Activated gamma-delta T cell treated with anti-CD3 and anti-CD28 coated beads, Interleukin-2, amount 50 U/mL, for 16 hours (primary cell): ENCODE measurements around the gene USP14.

Experiments
- DNase-seq: peaks from one replicate; pipeline ENCODE4 v3.0.0-alpha.2; 2020; ENCODE audit warnings: low read depth

Gene USP14

DNA sequence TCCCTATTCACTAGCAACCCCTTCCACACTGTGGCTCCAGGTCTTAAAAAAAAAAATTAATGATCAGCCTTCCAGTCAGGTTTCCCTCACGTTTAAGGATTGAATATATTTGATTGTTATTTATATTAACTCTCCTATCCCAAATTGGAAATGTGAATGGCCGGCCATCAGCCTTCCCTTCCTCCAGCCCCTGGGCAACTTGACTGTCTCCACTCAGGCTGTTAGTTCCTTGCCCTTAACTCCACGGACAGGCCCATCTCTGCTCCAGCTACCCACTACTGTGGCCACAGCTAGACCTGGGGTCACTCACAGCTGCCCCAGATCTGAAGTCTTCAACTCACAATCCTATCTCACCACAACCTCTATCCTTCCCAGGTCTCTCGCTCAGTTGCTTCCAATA lies 69.5 kb downstream of the USP14 start:
- no peak for DNase-seq

DNA sequence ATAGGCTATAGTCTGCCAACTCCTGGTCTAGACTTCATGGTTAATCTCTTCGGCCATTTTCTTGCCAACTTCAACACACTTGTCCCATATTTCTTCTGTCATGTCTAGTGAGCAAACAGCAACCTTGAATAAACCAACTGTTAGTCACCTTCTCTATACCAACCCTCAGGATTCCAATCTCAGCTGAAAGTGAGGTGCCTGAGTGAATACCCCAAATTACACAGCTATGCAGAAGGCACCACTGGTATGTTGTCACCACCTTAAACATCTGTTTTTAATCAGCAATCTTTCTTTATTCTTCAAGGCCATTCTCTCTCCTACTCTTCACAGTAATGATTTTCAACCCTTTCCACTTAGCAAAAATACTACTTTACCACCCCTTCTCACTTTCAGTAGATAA lies 70.2 kb downstream of the USP14 start:
- DNase-seq: no peak

DNA sequence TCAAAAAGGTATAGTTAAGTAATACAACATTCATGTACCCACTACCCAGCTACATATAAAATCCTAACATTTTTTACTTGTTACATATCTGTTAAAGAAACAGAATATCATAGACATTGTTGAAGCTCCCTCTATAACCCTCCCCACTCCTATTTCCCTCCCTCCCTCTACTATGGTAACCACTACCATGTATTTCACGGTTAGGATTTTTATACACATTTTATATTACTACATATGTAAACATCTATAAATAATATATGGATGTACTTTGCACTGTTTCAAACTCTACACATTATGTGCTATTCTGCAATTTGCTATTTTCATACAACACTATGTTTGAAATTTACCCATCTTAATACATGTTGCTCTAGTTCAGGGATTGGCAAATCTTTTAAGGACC lies 73.2 kb downstream of the USP14 start:
- DNase-seq: no peak

- no peak for DNase-seq
Measured at GRCh38 chr18:240175-240574, 81.8 kb downstream of the USP14 start.

- no peak for DNase-seq
Measured at GRCh38 chr18:245282-245847, 87.0 kb downstream of the USP14 start.

DNA sequence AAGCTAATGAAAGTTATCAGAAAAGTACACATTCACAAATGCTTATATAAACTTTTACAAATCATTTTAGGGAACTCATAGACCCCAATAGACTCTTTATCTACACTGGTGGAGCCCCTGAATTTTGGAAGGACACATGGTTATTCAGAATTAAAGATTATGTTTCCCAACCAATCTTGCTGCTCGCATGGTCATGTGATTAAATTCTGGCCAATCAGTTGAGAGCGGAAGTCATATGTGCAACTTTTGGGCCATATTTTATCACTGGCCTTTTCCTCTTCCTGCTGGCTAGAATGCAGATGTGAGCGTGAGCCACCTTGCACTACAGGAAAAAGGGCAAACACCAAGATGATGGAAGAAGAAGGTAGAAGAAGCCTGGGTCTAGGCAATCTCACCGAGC lies 89.7 kb downstream of the USP14 start:
- DNase-seq: no peak

GRCh38 chr18:250685-251084 lies 92.3 kb downstream of the USP14 start:
- DNase-seq: no peak

GRCh38 chr18:251572-251971 lies 93.2 kb downstream of the USP14 start:
- DNase-seq: no peak

DNA sequence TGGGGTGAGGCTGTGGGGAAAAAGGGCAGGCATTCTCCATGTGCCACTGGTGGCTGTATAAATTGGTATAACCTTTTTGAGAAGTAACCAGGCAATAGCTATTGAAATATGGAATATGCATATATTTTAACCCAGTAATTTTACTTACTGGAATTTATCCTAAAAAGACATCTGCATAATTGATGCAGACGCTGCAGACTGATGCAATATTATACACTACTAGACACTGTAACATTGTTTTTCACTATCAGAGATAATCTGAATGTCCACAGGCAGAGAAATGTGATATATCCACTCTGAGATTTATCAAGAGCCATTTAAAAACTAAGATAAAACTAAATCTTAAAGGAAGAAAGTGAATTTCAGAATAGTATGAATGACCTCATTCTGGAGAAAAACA lies 94.8 kb downstream of the USP14 start:
- no peak for DNase-seq

DNA sequence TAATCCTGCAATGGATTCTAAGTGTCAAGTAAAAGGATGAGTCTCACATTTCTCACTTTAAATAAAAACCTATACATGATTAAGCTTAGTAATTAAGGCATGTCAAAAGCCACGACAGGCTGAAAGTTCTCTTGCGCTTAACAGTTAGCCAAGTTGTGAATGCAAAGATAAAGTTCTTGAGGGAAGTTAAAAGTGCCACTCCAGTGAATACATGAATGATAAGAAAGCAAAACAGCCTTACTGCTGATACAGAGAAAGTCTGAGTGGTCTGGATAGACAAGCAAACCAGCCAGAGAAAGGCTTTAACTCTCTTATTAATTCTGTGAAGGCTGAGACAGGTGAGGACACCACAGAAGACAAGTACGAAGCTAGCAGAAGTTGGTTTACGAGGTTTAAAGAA lies 96.8 kb downstream of the USP14 start:
- no peak for DNase-seq

- DNase-seq: no peak
Measured at GRCh38 chr18:260547-260946, 102.2 kb downstream of the USP14 start.

DNA sequence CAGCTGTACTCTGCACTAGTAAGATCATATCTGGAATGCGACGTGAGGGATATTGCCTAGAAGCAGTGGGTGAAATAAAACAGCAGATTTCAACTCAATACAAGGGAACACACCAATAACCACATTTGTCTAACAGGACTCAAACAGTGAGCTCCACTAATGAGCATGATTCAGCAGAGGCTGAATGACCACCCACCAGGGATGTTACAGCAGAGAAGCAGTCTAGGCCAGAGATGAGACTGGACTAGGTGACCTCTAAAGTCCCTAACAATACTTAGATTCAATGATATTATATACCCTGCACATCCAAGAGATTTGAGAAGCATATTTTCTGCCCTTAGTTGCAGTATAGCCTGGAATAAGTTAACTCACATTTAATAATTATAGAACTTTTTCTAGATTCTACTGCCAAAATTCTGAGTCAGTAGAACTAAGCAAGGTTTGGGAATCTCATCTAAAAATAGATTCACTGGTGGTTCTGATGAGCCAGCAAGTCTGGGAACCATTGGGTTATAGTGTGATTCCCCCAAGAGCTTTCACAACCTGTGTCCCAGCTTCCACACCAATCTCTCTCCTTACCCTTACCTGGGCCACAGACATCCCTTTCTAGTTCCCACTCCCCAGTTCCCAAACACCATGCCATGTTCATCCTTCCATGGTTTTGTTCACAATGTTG lies 103.2 kb downstream of the USP14 start:
- DNase-seq: no peak
